GM21447 (cell line): Measurements from ENCODE around the gene KRTAP2-1.
"Not testable (repeated sequence)": the region's sequence is repeated elsewhere in the genome, so short reads cannot be mapped to it uniquely, and the experiment has no call there.

Experiments used
- ATAC-seq: cut with Tn5 transposase; IDR thresholded peaks from one replicate; pipeline ENCODE4 v1.9.1; 2021; ENCODE audit not compliant: unreplicated experiment

KRTAP2-1 gene

GRCh38 chr17:41013606-41014005, 33.5 kb downstream of the KRTAP2-1 start:
- no peak for ATAC-seq

GRCh38 chr17:41013181-41013580, 33.9 kb downstream of the KRTAP2-1 start:
- no peak for ATAC-seq

GRCh38 chr17:41012326-41013120, 34.6 kb downstream of the KRTAP2-1 start:
- ATAC-seq, result no peak

- no peak for ATAC-seq
Measured at GRCh38 chr17:41010441-41010840, 36.7 kb downstream of the KRTAP2-1 start.

- no peak for ATAC-seq
Measured at GRCh38 chr17:41009936-41010335, 37.2 kb downstream of the KRTAP2-1 start.

GRCh38 chr17:41009301-41009760, 37.8 kb downstream of the KRTAP2-1 start:
- no peak for ATAC-seq

GRCh38 chr17:41008811-41009210, 38.3 kb downstream of the KRTAP2-1 start, which contains the start of gene KRTAP3-1:
Gene KRTAP3-1 (minus strand): TSS chr17:41009128. CDS start chr17:41009074, 54 bp downstream.
- no peak for ATAC-seq

GRCh38 chr17:41004397-41004796, 42.7 kb downstream of the KRTAP2-1 start:
- no peak for ATAC-seq

GRCh38 chr17:41003926-41004325, 43.2 kb downstream of the KRTAP2-1 start:
- no peak for ATAC-seq

GRCh38 chr17:41002814-41003213, 44.3 kb downstream of the KRTAP2-1 start:
- no peak for ATAC-seq

GRCh38 chr17:41001795-41002194, 45.3 kb downstream of the KRTAP2-1 start:
- no peak for ATAC-seq

GRCh38 chr17:40999563-40999962, 47.6 kb downstream of the KRTAP2-1 start, which contains the start of gene KRTAP3-2:
Gene KRTAP3-2 (minus strand): TSS chr17:40999906. CDS start chr17:40999853, 53 bp downstream.
- ATAC-seq, result not testable (repeated sequence)

- no peak for ATAC-seq
Measured at GRCh38 chr17:40997361-40997760, 49.8 kb downstream of the KRTAP2-1 start.

GRCh38 chr17:40996829-40997228, 50.3 kb downstream of the KRTAP2-1 start:
- no peak for ATAC-seq
